Endothelial cell of umbilical vein (primary cell): ENCODE data around the gene TRMT44. TPM values are rescaled to one million over a fixed set of nuclear protein-coding genes. Genes with fewer than 3 reads are reported as not detected.
A peak's percentile ranks its signal among the peaks of the same experiment; 100 is the strongest.

Experiments
- BruUV-seq: library from RNA; stranded (reverse); fragments of 400-500 nt; replicated peaks from 2 replicates; lab custom pipeline; 2021; lab: Mats Ljungman, UMichigan
- CTCF ChIA-PET: fragments of 300-600, 350-600 bp; sonication (Branson Sonifier 250); formaldehyde crosslinking; loops from one replicate; lab custom pipeline; 2021; ENCODE audit warnings: antibody characterized with exemption, inconsistent platforms; lab: Charles Lee
- POLR2A ChIA-PET: fragments of 300-600, 350-600 bp; sonication (Branson Sonifier 250); formaldehyde crosslinking; loops from one replicate; lab custom pipeline; 2021; ENCODE audit warnings: antibody characterized with exemption, inconsistent platforms; lab: Charles Lee
- DNase-seq: peaks from one replicate; pipeline ENCODE4 v3.0.0-alpha.2; 2011; ENCODE audit warnings: low read depth, low spot score
- FAIRE-seq: peaks from 2 replicates; lab custom pipeline; 2011; peaks lifted over from hg19 to GRCh38; lab: Jason Lieb, UNC
- H2AFZ ChIP-seq: 2 replicates; pipeline ENCODE4 v1.6.0; 2012; ENCODE audit warnings: low read depth, low read length, control low read depth, inconsistent platforms
- H3K27ac ChIP-seq: 2 replicates; pipeline ENCODE4 v1.5.1; 2011; ENCODE audit warnings: low read depth, mild to moderate bottlenecking, control low read depth, low read length, moderate library complexity; ENCODE audit not compliant: insufficient read depth
- H3K27me3 ChIP-seq, 2 experiments: 2 replicates each; pipeline versions ENCODE4 v1.6.0 to v1.6.1; 2011; ENCODE audit warnings: low read length in 2 of 2, mixed read lengths in 1 of 2; ENCODE audit not compliant: control insufficient read depth in 2 of 2, insufficient read depth in 2 of 2
- H3K36me3 ChIP-seq, 2 experiments: 2 replicates in 1 of 2; 3 replicates in 1 of 2; pipeline ENCODE4 v1.5.1; 2011; ENCODE audit warnings: low read length in 2 of 2, mild to moderate bottlenecking in 1 of 2, moderate library complexity in 1 of 2; ENCODE audit not compliant: control insufficient read depth in 2 of 2, insufficient read depth in 2 of 2; ENCODE audit errors: extremely low read depth in 1 of 2
- H3K4me1 ChIP-seq: 3 replicates; pipeline ENCODE4 v1.5.1; 2011; ENCODE audit warnings: mild to moderate bottlenecking, low read length; ENCODE audit not compliant: control insufficient read depth, insufficient read depth; ENCODE audit errors: extremely low read depth
- H3K4me2 ChIP-seq: 2 replicates; pipeline ENCODE4 v1.6.1; 2011; ENCODE audit warnings: low read length, control low read depth, mixed read lengths; ENCODE audit not compliant: insufficient read depth
- H3K4me3 ChIP-seq, 3 experiments: fragments of 200-600 bp in 1 of 3; sonication (generic), shearing (Covaris generic) in 1 of 3; replicated peaks in 1 of 3; 2 replicates each; pipeline ENCODE4 v1.5.1; 2011 to 2016; ENCODE audit warnings: control low read depth in 3 of 3, low read length in 3 of 3, mild to moderate bottlenecking in 2 of 3, inconsistent platforms in 1 of 3, low read depth in 1 of 3, moderate library complexity in 1 of 3; ENCODE audit not compliant: insufficient read depth in 1 of 3
- H3K79me2 ChIP-seq: 2 replicates; pipeline ENCODE4 v1.6.0; 2012; ENCODE audit warnings: low read length, inconsistent platforms; ENCODE audit not compliant: control insufficient read depth, insufficient read depth
- H3K9ac ChIP-seq: replicated peaks from 2 replicates; pipeline ENCODE3; 2011; ENCODE audit warnings: low read length, control low read depth; ENCODE audit not compliant: insufficient read depth; ENCODE audit errors: extremely low read depth
- H3K9me1 ChIP-seq: replicated peaks from 3 replicates; pipeline ENCODE4 v1.6.0; 2011; ENCODE audit warnings: mild to moderate bottlenecking, low read length; ENCODE audit not compliant: control insufficient read depth, insufficient read depth; ENCODE audit errors: extremely low read depth
- H3K9me3 ChIP-seq: replicated peaks from 2 replicates; pipeline ENCODE4 v1.5.1; 2012; ENCODE audit warnings: low read length, inconsistent platforms; ENCODE audit not compliant: control insufficient read depth, insufficient read depth
- H4K20me1 ChIP-seq: replicated peaks from 2 replicates; pipeline ENCODE3; 2011; ENCODE audit warnings: mild to moderate bottlenecking, low read length; ENCODE audit not compliant: control insufficient read depth, insufficient read depth; ENCODE audit errors: extremely low read depth
- CTCF ChIP-seq, 2 donors: IDR thresholded peaks; 1 replicate in 1 of 2; 2 replicates in 1 of 2; pipeline ENCODE4 v1.5.1; 2011; ENCODE audit warnings: low read length in 2 of 2, mild to moderate bottlenecking in 2 of 2, moderate library complexity in 2 of 2, control low read depth in 1 of 2, inconsistent platforms in 1 of 2, low read depth in 1 of 2; ENCODE audit not compliant: insufficient read depth in 1 of 2; ENCODE audit errors: extremely low read depth in 1 of 2
- EZH2 ChIP-seq: IDR thresholded peaks from 2 replicates; pipeline ENCODE4 v1.6.1; 2012; ENCODE audit warnings: borderline replicate concordance, low read depth, mild to moderate bottlenecking, moderate library complexity, low read length, inconsistent platforms; ENCODE audit not compliant: severe bottlenecking
- FOS ChIP-seq: IDR thresholded peaks from 2 replicates; pipeline ENCODE4 v1.6.1; 2011; ENCODE audit warnings: mild to moderate bottlenecking, low read length, moderate library complexity, borderline replicate concordance; ENCODE audit not compliant: insufficient read depth
- GATA2 ChIP-seq: IDR thresholded peaks from 2 replicates; pipeline ENCODE4 v1.7.0; 2011; ENCODE audit warnings: low read depth, mild to moderate bottlenecking, moderate library complexity, mixed read lengths, low read length; ENCODE audit not compliant: insufficient read length, insufficient read depth
- JUN ChIP-seq: IDR thresholded peaks from 2 replicates; pipeline ENCODE4 v1.6.1; 2011; ENCODE audit warnings: borderline replicate concordance, low read depth; ENCODE audit not compliant: insufficient read length, insufficient read depth
- MAX ChIP-seq: IDR thresholded peaks from 2 replicates; pipeline ENCODE4 v1.6.1; 2011; ENCODE audit not compliant: insufficient read depth, insufficient read length
- MYC ChIP-seq: IDR thresholded peaks from one replicate; pipeline ENCODE4 v1.6.1; 2011; ENCODE audit warnings: mild to moderate bottlenecking, low read depth, low read length
- POLR2A ChIP-seq: IDR thresholded peaks from 2 replicates; pipeline ENCODE4 v1.6.1; 2012; ENCODE audit warnings: low read depth, mild to moderate bottlenecking, control low read depth, low read length
- POLR2AphosphoS5 ChIP-seq: IDR thresholded peaks from 2 replicates; pipeline ENCODE4 v1.6.1; 2012; ENCODE audit warnings: low read depth, mild to moderate bottlenecking, control low read depth, low read length, moderate library complexity; ENCODE audit not compliant: insufficient read depth
- dilution Hi-C: fragments of 300-500 bp; cut with MboI; formaldehyde crosslinking; loops from one replicate; pipeline ENCODE4 v1.15.0; 2019; ENCODE audit warnings: low sequenced_read_pairs; ENCODE audit not compliant: extremely low pct_ligation_motif_present
- intact Hi-C: fragments of 100-400 bp; cut with micrococcal nuclease; formaldehyde crosslinking; loops from one replicate; pipeline ENCODE4 v1.10.0; 2022
- polyA plus RNA-seq, 4 experiments: library from polyadenylated mRNA; depleted of rRNA in 3 of 4; stranded (reverse) in 3 of 4; unstranded in 1 of 4; fragments of >200 nt; gene quantifications; 2 replicates each; pipeline versions ENCODE4 v1.2.1 to v1.2.3, GENCODE V29; 2011 to 2012; ENCODE audit warnings: missing spikeins in 1 of 4
- total RNA-seq: library from RNA; stranded (reverse); gene quantifications from 2 replicates; pipeline ENCODE4 v1.2.3, GENCODE V29; 2021

TRMT44 gene
- total and polyA plus RNA-seq, 2 donors (not counting 3 experiments of a cell fraction or from before 2014, with no cell fraction given): 10.4 to 17.3 TPM

- Histone ChIP-seq H3K27me3 (no peaks in the 10 kb centered on the region), H3K36me3 (peaks cover 0 to 12% of the 10 kb centered on the region in 2 experiments), H3K9ac (no peak overlapping the region), H3K4me3 (no peak overlapping the region), H3K9me1 (no peaks in the 10 kb centered on the region), H3K4me2 (peak overlapping the region; percentile 57), H3K79me2 (no peaks in the 10 kb centered on the region), H2AFZ (no peak overlapping the region), H4K20me1 (no peaks in the 10 kb centered on the region), H3K27ac (peak overlapping the region; percentile 26), H3K9me3 (no peaks in the 10 kb centered on the region), H3K4me1 (peaks cover 11% of the 10 kb centered on the region)
- DNase-seq: peak; percentile 62
- intact Hi-C loops (loop anchor here (1.0 to 2.0 kb wide), 5 partner anchors 9 to 226 kb away; no protein-coding TSS in a partner anchor), dilution Hi-C loops (no loop called here)
- FAIRE-seq: peak; percentile 72
- TF ChIP-seq MAX (no peak), FOS (no peak), GATA2 (no peak), EZH2 (no peak), JUN (no peak), MYC (no peak), CTCF (IDR thresholded peaks at IDR 0.05; ENCODE audit: extremely low read depth in 1 of 2, insufficient read depth in 1 of 2, low read depth in 1 of 2, low read length in 2 of 2) (no peak), POLR2AphosphoS5 (no peak), POLR2A (no peak)
- BruUV-seq: no TSS peak
- POLR2A ChIA-PET: interaction anchor here (0.8 to 1.5 kb wide), 2 partner anchors 133 to 158 kb away, joined by 3 read pairs; partner anchors contain the start of gene HTRA3
- CTCF ChIA-PET: interaction anchor here (0.6 to 6.7 kb wide), 35 partner anchors 8 to 245 kb away, joined by 3 to 242 read pairs (median 6); partner anchors contain the start of gene HTRA3
Measured at GRCh38 chr4:8402640-8403039, 37.9 kb upstream of the TRMT44 start.
